PFSK-1 (cell line): ENCODE data around the gene SETX.

Experiments used
- POLR2AphosphoS5 ChIP-seq: IDR thresholded peaks from 2 replicates; pipeline ENCODE4 v1.6.1; 2012; ENCODE audit warnings: low read depth, mild to moderate bottlenecking, control low read depth, low read length, moderate library complexity
- REST ChIP-seq, 2 experiments: IDR thresholded peaks; 2 replicates each; pipeline versions ENCODE4 v1.6.1 to v1.8.0; 2011 to 2012; ENCODE audit warnings: low read depth in 2 of 2, low read length in 2 of 2, control low read depth in 1 of 2, inconsistent platforms in 1 of 2, mild to moderate bottlenecking in 1 of 2, moderate library complexity in 1 of 2; ENCODE audit not compliant: insufficient read depth in 1 of 2
- SIN3A ChIP-seq: IDR thresholded peaks from 2 replicates; pipeline ENCODE4 v1.6.1; 2012; ENCODE audit warnings: mild to moderate bottlenecking, low read length, moderate library complexity, borderline replicate concordance; ENCODE audit not compliant: insufficient read depth

- TF ChIP-seq POLR2AphosphoS5 (no peak), REST (IDR thresholded peaks at IDR 0.05; ENCODE audit: insufficient read depth in 1 of 2, low read depth in 2 of 2, low read length in 2 of 2) (no peak), SIN3A (no peak)
Observed at GRCh38 chr9:132243156-132244074, 111.4 kb downstream of the SETX start.
